NCI-H187 treated with DMSO at 0.1 percent for 48 hours (cell line): ENCODE measurements around the gene NSMCE3.

Experiments used
- DNase-seq: peaks from one replicate; lab custom pipeline; 2025; lab: John Stamatoyannopoulos, UW

The NSMCE3 gene

GRCh38 chr15:29222129-29222853 is 47.3 kb downstream of the NSMCE3 start:
- no peak for DNase-seq

- DNase-seq: no peak
Measured at GRCh38 chr15:29220852-29221251, 48.8 kb downstream of the NSMCE3 start.

- DNase-seq: no peak
Measured at GRCh38 chr15:29216955-29217354, 52.7 kb downstream of the NSMCE3 start.
